NT2/D1 (cell line): ENCODE measurements around the gene DBF4B.

Source experiments
- SUZ12 ChIP-seq: IDR thresholded peaks from 2 replicates; pipeline ENCODE4 v1.6.1; 2011; ENCODE audit not compliant: insufficient read length, insufficient read depth; ENCODE audit errors: extremely low read depth
- YY1 ChIP-seq: IDR thresholded peaks from 2 replicates; pipeline ENCODE4 v1.6.1; 2011; ENCODE audit not compliant: insufficient read length, insufficient read depth
- ZNF274 ChIP-seq: IDR thresholded peaks from 2 replicates; pipeline ENCODE4 v1.6.1; 2011; ENCODE audit warnings: mild to moderate bottlenecking, low read depth, low read length

DNA sequence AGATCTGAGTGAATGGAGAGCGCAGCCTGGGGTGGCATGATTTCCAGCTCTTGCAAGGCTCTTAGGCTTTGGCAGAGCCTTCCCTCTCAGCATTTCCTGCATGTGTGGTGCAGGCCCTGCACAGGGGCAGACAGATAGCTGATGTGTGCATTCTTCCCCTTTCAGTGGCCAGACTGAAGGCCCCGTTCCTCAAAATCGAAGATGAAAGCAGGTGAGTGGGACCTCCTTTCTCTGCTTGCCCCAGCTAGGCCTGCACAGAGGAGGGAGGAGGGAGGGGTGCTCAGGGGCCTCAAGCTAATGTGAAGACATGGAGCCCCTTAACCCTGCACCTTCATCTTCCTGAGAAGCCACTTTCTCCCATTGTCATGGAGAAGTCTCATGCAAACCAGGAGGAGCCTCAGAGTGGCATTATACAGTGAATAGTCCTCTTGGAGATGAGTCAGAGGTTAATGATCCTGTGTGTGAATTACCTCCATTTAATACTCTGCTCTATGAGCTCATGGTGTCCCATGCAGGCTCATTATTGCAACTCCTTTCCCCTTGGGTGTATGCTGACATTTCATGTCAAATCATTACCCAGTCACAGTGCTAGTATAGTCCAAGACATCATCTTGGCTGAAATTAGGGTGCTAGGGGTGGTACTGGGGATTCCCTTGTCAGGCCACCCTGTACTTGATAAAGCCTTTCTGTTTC lies 29.9 kb downstream of the DBF4B start:
- no peak for TF ChIP-seq YY1
- no peak for TF ChIP-seq ZNF274
- no peak for TF ChIP-seq SUZ12
